Activated CD8-positive, alpha-beta memory T cell treated with anti-CD3 and anti-CD28 coated beads, Interleukin-2, amount 50 U/mL, for 48 hours (primary cell): ENCODE measurements around the gene FAM174B.

Experiments
- DNase-seq: peaks from one replicate; pipeline ENCODE4 v3.0.0-alpha.2; 2020

Gene FAM174B

DNA sequence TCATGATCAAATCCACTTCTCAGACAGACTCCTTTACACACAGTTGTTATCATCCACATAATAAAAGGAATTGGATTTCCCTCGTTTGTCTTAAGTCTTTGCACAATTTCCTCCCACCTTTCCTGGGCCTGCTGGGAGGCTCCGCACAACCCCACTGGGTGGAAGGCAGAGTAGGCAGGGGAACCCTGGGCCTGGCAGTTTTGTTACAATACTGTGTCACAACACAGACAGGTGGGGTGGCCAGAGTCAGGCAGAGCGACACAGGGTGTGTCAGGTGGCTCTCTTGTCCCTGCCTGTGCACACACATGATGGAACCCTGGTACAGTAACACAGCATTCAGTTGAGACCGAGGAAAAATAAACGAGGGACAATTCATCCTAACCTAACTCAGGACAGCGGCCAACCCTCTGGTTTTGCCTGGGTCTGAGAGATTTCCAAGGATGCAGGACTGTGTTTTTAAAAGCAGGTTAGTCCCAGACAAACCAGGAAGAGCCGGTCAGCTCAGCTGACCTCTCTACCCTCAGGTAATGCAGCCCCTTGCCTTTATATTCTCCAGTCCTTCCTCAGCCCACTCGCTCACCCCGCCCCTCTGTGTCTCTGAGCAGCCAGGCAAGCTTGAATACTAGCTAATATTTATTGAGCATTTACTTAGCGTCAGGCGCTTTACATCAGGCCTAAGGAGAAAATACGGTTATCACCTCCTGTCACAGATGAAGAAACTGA is 8.8 kb upstream of the FAM174B start:
- no peak for DNase-seq

DNA sequence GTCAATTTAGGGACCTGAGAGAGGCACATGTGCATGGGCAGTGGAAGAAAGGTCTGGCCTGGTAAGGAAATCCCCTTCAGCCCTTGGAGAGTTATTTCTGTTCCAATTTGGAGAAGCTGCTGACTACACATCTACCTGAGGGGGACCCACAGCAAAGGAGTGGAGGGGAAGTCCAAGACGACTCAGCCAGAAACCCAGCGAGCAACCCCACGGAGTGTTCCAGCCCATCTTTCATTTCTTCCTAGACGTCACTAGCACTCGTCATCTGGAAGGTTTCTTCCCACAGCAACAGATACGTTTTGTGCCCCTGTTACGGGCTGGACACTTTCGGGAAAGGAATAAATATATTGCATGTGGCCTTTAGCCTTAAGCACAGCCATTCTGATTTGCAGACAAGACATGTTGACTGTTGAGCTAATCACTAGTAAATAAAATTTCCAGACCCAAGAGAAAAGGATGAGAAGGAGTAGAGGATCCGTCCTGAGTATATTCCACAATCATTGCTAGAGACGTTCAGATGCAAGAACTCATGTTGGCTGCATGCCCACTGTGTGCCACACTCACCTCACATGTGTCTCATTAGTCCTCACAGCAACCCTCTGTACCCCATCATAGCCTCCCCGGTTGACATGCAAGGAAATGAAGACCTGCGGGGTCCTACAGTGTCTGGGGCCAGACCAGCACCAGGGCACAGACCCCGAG is 7.8 kb upstream of the FAM174B start:
- no peak for DNase-seq

DNA sequence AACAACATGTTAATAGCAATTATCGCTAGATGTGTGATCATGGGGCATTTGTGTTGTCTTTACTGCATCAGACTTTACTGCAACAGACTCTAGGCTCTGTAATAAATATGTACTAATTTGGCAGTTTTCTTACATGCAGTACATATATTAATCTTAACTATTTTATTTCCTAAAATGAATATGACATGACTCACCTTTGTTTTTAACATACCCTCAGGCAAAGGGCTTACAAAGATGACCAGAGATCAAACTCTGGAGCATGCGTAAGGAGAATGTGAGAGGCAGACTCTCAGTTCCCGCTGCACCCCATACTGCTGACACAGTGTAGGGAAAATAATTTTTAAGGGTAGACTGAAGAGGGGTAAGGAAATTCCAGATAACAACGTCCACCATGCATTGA is 7.2 kb upstream of the FAM174B start:
- DNase-seq: no peak

DNA sequence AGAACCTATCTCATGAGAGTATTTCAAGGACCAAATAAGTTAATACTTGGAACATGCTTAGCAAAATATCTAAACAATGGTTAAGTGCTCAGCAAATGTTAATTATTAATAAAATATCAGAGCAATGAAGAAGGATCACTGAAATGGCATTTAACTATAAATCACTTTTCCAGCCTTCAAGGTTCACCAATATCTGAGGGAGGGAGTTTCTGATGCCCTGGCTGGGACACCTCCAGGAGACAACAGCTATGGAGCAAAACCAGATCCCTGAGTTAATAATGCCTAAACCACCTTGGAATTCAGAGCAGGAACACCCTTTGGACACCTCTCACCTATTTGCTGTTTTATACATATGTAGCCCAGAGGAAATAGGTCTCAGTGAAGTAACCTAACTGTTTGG is 6.4 kb upstream of the FAM174B start:
- DNase-seq: no peak

DNA sequence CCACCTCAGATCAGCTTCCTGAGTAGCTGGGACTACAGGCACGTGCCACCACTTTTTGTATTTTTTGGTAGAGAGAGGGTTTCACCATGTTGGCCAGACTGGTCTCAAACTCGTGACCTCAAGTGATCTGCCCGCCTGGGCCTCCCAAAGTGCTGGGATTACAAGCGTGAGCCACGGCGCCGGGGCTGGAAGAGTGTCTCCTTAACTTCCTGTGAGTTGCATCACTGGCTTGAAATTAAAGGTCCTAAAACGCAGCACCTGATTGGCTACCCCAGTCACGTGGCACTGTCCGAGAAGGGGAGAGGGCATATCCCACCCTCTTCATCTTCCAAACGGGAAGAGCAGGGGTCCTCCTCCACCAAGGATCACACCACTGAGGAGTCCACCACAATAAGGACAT is 5.5 kb upstream of the FAM174B start:
- no peak for DNase-seq

DNA sequence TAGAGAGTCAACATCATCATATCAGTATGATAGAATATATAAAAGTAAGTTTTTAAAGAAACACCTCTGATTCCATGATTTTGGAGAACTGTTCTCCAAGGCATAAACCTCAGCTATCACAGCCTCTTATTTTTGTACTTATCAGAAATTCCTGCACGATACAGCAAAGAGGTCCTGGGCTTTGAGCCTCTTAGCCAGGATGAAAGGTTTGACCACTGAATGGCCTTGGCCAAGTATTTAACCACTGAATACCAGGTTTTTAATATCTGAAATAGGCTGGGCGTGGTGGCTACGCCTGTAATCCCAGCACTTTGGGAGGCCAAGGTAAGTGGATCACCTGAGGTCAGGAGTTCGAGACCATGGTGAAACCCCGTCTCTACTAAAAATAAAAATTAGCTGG is 1.9 kb upstream of the FAM174B start:
- no peak for DNase-seq

DNA sequence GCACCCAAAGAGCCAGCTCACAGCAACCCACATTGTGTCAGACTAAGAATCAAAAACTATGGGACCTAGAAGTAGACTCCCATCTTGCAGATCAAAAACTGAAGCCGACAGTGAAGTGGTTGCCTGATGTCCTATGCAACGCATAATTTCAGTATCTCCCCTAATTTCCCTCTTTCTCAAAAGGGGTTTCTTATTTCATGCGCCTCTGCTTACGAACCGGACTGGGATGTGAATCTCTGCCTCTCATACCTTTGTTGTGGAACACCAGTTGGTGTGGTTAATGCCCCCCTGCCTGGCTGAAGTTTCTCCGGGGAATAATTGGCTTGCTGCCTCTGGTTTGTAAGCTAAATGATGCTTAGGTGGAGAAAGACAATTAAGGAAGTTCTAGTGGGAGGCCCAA is 514 bp upstream of the FAM174B start:
- DNase-seq: no peak

DNA sequence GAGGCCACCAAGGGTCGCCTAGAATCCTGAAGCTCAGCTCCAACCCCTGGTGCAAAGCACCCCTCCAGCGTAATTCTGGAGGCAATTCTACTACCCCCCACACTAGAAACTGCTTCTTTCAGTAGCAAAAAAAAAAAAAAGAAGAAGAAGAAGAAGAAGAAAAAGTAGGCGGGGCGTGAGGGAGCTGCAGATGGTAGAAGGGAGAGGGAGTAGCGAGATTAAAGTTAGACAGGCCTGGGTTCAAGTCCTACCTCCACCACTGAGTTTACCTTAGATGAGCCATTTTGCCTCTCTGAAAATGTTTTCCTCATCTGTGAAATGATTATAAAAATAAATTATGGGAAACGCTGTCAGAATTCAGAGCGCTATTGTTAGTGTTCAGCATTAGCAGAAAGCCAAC is 913 bp downstream of the FAM174B start:
- no peak for DNase-seq

DNA sequence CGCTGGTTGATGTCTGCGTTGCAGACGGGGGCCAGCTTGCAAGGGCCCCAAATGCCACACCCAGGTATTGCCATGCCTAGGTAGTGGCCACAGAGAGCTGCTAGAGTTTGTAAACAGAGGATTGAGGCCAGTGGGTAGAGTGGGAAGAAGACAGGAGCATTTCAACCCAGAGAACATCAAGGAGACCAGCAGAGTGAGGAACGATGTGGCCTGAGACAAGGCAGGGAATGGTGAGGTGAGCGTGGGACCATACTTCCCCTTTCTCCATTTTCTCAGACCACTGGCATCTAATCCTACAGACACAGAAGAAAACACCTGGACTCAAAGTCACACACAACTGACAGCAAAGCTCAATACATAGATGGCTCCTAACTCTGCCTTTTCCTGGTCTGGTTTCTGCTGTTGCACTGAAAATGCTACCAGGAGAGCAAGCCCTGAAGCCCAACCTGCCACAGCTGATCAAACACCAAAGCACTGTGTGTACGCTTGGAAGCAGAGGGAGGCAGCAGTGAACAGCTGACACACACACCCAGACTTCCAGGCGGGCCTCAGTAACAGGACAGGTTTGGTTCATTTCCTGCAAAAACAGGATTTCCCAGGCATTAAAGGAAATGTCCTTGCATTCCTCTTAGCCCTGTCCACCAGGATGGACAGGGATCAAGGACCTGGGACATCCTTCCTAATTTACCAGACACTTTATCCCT is 1.6 kb downstream of the FAM174B start:
- no peak for DNase-seq

DNA sequence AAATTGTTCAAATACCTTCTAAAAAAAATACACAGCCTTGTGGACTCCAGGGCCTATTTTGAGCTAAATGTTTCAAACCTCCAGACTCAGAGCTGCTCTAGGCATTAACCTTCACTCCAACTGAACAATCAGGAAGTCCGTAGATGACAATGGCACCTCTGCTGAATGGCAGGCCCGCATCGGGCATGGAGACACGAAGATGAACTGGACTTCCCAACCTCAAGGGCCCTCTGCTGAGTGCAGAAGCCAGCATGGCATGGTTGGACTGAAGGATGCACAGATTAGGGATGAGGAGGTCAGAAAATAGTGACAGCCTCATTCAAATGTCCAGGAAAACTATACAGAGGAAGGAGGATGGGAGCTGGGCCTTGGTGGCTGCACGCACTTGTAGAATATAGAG is 2.2 kb downstream of the FAM174B start:
- DNase-seq: no peak

DNA sequence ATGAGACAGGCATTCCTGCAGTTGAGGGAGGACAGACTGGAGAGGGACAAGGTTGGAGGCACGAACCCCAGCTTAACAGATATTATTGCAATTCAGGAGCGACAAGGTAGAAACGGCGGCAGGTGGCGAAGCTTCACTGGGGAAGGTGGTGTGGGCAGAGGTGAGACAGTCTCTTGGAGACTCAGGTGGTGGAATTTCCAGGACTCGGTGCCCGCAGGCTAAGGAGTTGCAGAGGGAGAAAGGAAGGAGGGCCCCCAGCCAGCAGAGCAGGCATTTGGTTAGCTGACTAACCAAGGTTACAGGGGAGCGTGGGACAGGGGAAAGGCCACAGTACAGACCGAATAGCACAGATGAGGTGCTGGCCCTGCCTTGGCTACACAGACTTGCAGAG is 3.0 kb downstream of the FAM174B start:
- DNase-seq: no peak

DNA sequence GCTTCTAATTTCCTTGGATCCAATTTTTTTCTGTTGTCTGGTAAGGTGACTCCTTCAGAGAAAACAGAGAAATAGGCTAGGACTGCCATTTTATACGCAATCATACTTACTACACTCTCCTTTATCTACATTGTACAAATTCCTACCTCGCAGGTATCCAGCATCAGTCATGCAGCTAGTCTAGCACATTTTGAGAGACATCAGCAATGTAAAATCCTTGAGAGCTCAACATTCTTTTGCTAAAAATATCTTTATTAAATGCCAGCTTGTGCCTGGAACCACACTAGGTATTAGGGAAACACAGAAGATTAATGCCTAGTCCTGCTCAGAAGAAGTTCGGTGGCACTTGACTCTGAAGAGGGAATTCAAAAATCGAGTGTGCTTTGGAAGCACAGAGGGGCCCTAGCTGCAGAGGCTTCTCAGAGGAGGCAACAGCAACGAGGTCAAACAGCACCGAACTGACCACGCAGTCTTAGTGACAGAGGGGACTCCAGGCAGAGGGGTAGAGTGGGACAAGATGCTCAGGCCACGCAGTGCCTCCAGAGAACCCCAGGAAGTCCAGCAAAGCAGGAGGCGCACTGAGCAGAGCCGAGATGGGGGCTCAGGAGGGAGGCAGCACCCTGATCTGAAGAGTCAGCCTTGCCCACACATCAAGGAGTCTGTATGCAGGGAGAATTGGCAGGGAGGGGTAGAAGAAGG is 3.5 kb downstream of the FAM174B start:
- DNase-seq: no peak

DNA sequence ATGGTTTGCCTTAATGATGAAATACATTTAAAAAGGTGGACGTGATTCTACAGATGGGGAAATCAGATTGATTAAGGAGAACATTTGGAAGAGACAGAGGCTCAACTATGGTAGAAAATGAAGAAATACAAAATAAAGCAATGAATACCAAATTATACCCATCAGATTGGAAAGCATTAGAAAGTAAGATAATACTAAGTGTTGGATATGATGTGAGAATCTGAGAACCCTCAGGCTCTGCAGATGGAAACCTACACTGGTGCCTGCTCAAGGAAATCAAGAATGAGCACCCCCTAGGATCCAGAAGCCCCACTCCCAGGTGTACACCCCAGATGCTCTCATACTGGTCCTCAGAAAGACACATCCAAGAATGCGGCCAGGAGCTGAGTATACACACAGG is 4.6 kb downstream of the FAM174B start:
- no peak for DNase-seq

DNA sequence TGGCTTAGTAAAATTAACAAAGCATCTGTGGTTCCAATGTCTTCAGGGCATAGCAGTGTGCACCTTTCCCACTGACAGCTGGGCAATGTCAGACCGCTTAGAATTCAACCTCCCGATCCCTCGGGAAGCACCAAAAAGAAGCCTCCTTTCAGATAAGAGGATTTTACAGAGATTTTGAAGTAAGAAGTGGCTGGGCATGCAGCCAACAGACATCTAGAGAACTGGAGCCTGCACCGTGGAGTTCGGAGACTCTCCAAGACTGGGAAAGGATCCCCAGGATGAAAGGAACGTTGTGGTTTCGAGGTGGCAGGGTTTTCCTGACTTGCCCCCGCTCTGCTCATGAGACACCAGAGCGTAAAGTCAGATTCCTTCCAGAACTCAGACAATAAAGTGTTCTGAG is 5.3 kb downstream of the FAM174B start:
- no peak for DNase-seq

DNA sequence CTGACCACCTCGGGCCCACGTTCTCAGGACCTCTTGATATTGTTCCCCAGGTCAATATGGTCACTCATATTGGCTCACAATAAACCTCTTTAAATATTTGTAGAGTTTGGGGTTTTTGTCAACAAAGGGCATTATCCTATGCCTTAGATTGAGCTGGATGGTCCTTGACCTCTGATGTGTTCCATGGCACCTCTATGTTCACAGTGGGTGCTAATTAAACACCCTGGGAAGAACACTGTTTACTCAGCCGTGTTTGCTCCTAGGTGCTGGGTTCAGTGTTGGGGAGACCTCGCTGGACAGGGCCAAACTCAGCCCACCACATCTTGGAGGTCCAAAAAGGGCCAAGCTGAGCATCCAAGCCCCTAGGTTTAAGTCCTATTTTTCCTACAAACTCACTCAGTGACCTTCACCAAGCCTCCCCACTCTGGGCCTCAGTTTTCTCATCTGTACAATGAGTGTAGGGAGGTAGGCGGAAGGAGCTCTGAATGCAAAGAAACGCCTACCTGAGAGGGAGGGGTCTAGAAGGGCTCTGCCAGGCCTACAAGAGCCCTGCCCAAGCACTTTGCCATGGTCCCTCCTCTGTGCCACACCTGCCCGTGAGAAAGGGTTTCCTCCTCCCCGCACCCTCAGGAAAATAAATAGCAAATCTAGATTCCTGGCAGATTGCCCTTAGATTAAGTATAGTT is 7.2 kb downstream of the FAM174B start:
- DNase-seq: no peak

DNA sequence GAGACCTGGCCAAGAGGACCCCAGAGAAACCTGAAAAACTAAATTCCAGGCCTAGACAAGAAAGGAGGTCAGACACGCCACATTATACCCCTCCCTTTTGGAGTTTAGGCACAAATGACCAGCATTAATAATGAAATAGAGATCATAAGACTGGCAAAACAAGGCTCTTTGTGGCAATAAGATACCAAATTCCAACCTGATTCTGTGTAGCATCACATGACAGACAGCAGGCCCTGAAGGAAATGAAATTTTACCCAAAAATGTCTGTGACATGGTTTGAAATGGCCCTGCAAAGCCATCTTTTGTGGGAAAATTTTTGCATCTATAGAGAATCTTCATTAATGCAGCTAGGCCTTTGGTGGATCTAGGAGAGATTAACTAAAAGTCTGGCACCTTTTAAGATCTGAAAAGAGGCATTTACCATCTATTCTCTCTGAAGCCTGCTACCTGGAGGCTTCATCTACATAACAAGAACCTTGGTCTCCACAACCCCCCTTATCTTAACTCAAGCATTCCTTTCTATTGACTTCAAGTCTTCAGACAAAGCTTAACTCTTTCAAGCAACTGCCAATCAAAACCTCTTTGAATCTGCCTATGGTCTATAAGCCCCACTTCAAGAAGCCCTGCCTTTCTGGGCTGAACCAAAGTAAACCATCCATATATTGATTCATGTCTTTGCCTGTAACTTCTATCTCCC is 8.0 kb downstream of the FAM174B start:
- no peak for DNase-seq

DNA sequence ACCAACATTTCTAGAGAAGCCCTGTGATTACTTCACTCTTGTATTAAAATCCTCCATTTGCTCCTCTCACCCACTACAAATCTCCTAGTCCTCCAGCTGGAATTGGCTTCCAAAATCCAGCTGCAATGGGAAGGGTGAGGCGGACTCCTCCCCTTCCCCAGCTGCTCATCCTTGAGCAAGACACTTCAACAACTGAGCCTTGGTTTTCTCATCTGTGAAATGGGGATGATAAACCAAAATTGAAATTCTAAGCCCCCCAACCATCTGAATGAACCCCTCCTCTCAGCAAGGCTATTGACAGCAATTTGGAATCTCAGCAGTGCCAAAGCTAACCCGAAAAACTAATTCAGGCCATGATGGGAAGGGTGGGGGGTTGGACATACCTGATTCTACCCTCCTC is 9.4 kb downstream of the FAM174B start:
- DNase-seq: no peak

DNA sequence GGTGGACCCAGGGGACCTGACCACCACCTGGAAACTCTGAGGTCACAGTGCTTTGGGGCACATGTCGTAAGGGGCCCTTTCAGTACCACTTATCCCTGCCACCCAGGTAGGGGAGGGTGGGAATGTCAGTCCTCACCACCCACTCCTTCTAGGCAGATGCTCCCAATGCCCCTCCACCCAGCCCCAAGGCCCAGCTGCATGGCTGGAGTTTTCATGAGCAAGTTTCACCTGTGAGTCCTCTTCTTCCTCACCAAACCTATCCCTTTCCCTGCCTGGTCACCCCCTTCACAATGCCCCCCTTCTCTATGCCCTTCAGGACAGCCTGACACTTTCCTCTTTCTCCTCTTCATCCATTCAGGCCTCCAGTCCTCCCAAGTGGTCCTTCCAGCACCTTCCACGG is 9.8 kb downstream of the FAM174B start:
- no peak for DNase-seq

DNA sequence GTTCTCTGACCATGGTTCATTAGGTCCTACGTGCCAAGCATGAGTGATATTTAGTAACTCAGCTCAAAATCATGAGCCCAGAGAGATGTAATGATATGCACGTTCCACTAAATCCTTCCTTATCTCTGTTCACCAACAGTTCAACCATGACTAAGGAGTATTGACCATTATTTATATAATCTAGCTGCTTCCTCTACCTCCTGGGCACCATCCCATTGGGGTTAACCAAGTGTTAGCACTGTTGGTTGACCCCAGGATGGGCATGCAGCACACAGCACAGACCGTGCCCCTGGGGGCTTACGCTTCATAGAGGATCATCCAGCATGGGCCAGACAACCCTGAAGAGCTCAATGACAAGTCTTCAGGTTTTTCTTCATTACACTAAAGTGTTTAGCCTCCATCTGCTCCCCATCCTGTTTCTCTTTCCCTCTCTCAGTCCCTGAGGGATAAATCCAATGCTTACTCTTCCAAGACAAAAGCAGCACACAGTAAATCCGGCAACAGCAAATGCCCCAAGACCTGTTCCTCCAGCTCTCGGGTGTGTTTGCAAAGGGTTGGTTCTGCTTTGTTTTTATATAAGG is 10.4 kb downstream of the FAM174B start:
- no peak for DNase-seq

DNA sequence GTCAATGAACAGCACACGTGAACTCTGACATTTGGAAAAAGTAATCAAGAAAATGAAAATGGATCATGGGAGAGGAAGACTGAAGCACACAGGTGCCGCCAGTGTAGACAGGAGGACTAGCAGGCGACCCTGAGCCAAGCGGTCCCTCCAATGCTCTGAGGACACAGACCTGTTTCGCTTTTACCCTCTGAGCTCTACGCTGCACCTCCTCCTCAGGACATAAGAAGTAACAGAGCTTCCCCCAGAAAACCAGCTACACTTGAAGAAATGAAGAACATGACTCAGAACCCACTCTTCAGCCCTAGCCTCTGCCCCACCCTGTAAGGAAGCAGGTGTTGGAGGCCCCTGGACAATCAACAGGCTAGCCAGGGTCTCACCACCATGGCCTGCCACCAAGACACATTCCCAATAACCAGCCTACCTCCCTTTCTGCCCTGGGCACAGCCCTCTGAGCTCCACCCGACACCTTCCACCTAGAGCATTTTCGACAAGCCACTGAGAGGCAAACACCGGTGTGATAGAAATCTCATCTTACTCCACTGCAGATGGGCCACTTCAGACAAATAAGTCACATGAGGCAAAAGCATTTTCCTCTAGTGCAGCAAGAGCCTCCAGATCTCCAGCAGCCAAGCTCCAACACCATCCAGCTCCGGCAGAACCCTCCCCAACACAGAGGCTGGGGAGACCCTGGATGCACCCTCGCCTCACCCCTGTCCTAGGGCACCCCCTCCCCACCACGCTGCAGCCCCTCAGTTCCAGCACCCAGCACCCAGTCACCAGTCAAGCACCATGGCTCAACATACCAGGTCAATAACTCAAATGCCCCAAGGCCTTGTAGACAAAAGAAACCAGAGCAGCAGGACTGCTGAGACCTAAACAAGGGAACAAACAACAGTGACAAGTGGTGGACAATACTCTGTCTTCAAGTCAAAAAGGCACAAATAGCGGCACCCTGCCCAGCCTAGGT is 11.4 kb downstream of the FAM174B start:
- no peak for DNase-seq
